Measurements from ENCODE around the gene MAN2A1. TPM values are rescaled to one million over a fixed set of nuclear protein-coding genes. Genes with fewer than 3 reads are reported as not detected.

Gene MAN2A1
- total RNA-seq, 2 donors from 2014 or later, result 60.7 to 62.1 TPM

DNA sequence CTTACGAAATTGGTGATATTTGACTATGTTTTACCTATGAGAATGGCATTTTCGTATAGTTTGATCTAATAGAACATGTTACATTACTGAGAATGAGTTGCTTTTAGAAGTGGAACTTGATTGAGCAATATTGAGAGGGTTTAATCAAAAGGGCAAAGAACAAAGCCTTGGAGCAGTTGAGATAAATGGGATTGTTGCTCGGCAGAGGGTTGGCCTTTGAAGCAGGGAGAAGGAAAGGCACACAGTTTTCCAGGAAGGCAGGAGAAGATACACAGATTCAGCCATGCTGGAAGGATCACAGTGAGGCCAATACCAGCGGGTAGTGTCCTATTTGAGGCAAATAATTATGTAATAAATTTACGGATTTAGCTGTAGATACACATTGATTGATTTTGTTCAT lies 19.5 kb downstream of the MAN2A1 start:
- H3K27ac Mint-ChIP-seq, result peak overlapping the region; percentile 49
- H3K4me1 Mint-ChIP-seq, result peaks cover 25% of the 10 kb centered on the region
- peaks cover 2% of the 10 kb centered on the region for H3K4me1 ChIP-seq (ENCODE audit: control insufficient read depth, insufficient read depth, low read length)
- no peaks in the 10 kb centered on the region for H3K27me3 ChIP-seq (ENCODE audit: control insufficient read depth, insufficient read depth, low read length, poor library complexity, severe bottlenecking)
- no peak overlapping the region for H3K4me3 ChIP-seq (ENCODE audit: low read length)
- H3K27me3 Mint-ChIP-seq (ENCODE audit: insufficient read depth), result no peaks in the 10 kb centered on the region
- TF ChIP-seq, protein P1, sequence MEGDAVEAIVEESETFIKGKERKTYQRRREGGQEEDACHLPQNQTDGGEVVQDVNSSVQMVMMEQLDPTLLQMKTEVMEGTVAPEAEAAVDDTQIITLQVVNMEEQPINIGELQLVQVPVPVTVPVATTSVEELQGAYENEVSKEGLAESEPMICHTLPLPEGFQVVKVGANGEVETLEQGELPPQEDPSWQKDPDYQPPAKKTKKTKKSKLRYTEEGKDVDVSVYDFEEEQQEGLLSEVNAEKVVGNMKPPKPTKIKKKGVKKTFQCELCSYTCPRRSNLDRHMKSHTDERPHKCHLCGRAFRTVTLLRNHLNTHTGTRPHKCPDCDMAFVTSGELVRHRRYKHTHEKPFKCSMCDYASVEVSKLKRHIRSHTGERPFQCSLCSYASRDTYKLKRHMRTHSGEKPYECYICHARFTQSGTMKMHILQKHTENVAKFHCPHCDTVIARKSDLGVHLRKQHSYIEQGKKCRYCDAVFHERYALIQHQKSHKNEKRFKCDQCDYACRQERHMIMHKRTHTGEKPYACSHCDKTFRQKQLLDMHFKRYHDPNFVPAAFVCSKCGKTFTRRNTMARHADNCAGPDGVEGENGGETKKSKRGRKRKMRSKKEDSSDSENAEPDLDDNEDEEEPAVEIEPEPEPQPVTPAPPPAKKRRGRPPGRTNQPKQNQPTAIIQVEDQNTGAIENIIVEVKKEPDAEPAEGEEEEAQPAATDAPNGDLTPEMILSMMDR (conservative IDR thresholded peaks at IDR 0.05), result no peak
- H3K9me3 Mint-ChIP-seq, result no peaks in the 10 kb centered on the region
- no peaks in the 10 kb centered on the region for H3K9me3 ChIP-seq (ENCODE audit: control insufficient read depth, low read length)
- no peak for DNase-seq
- 88 to 94% methylated on average over 5 of the region's 5 CpGs for WGBS, 2 experiments (ENCODE audit: insufficient coverage in 1 of 2, insufficient read length in 1 of 2)
- H3K4me3 Mint-ChIP-seq, result no peak overlapping the region
- H3K36me3 Mint-ChIP-seq (ENCODE audit: low read depth), result no peaks in the 10 kb centered on the region
- H3K9ac ChIP-seq (ENCODE audit: extremely low read depth, low read length, poor library complexity, severe bottlenecking), result no peak overlapping the region
- H3K36me3 ChIP-seq (ENCODE audit: control insufficient read depth, insufficient read depth, low read length), result no peaks in the 10 kb centered on the region
- no peak overlapping the region for H3K27ac ChIP-seq (ENCODE audit: low read depth, low read length)

DNA sequence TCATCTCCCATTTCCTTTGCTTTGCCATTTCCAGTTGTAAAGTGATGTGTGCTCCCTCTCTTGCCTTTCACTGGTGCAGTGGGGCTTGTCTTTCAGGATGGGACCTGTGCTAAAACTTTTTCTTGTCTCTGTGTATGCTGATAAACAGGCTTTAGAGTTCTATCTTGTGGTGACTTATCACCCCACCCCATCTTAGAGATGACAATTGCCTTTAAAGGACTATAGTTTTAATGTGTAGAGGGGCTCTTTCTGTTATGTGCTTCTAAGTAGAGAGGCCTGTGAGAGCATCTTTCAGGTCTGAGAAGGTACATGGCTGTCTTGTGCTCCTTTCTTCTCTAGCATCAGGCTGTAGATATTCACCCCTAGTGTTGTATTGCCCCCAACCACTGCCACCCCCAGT lies 21.9 kb downstream of the MAN2A1 start:
- Mint-ChIP-seq H3K4me3 (no peak overlapping the region), H3K27ac (no peak overlapping the region), H3K9me3 (no peaks in the 10 kb centered on the region), H3K36me3 (ENCODE audit: low read depth) (peaks cover 2% of the 10 kb centered on the region), H3K27me3 (ENCODE audit: insufficient read depth) (no peaks in the 10 kb centered on the region), H3K4me1 (peaks cover 26% of the 10 kb centered on the region)
- peaks cover 2% of the 10 kb centered on the region for H3K4me1 ChIP-seq (ENCODE audit: control insufficient read depth, insufficient read depth, low read length)
- no peaks in the 10 kb centered on the region for H3K27me3 ChIP-seq (ENCODE audit: control insufficient read depth, insufficient read depth, low read length, poor library complexity, severe bottlenecking)
- no peaks in the 10 kb centered on the region for H3K9me3 ChIP-seq (ENCODE audit: control insufficient read depth, low read length)
- H3K27ac ChIP-seq (ENCODE audit: low read depth, low read length), result no peak overlapping the region
- TF ChIP-seq, protein P1 (conservative IDR thresholded peaks at IDR 0.05), result no peak
- H3K36me3 ChIP-seq (ENCODE audit: control insufficient read depth, insufficient read depth, low read length), result peaks cover 7% of the 10 kb centered on the region
- no peak overlapping the region for H3K9ac ChIP-seq (ENCODE audit: extremely low read depth, low read length, poor library complexity, severe bottlenecking)
- no peak overlapping the region for H3K4me3 ChIP-seq (ENCODE audit: low read length)
- DNase-seq, result no peak

DNA sequence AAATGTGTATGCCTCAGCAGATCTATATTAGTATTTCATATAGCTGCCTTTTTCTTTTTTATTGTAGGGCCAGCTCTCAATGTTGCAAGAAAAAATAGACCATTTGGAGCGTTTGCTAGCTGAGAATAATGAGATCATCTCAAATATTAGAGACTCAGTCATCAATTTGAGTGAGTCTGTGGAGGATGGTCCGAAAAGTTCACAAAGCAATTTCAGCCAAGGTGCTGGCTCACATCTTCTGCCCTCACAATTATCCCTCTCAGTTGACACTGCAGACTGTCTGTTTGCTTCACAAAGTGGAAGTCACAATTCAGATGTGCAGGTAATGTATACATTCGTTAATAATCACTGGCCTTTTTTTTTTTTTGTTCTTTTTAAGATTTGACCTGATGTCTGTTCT lies 23.7 kb downstream of the MAN2A1 start:
- no peaks in the 10 kb centered on the region for H3K9me3 Mint-ChIP-seq
- WGBS, 2 experiments (ENCODE audit: insufficient coverage in 1 of 2, insufficient read length in 1 of 2), result 79 to 100% methylated on average over 2 to 3 of the region's 3 CpGs
- H3K27ac ChIP-seq (ENCODE audit: low read depth, low read length), result no peak overlapping the region

More for the DNA sequence above, 23.7 kb downstream of the MAN2A1 start:
- Mint-ChIP-seq H3K27me3 (ENCODE audit: insufficient read depth) (no peaks in the 10 kb centered on the region), H3K27ac (no peak overlapping the region), H3K4me3 (no peak overlapping the region), H3K4me1 (peaks cover 18% of the 10 kb centered on the region), H3K36me3 (ENCODE audit: low read depth) (peaks cover 15% of the 10 kb centered on the region)
- Histone ChIP-seq H3K9ac (ENCODE audit: extremely low read depth, low read length, poor library complexity, severe bottlenecking) (no peak overlapping the region), H3K4me3 (ENCODE audit: low read length) (no peak overlapping the region), H3K4me1 (ENCODE audit: control insufficient read depth, insufficient read depth, low read length) (peaks cover 2% of the 10 kb centered on the region), H3K36me3 (ENCODE audit: control insufficient read depth, insufficient read depth, low read length) (peaks cover 20% of the 10 kb centered on the region), H3K9me3 (ENCODE audit: control insufficient read depth, low read length) (no peaks in the 10 kb centered on the region), H3K27me3 (ENCODE audit: control insufficient read depth, insufficient read depth, low read length, poor library complexity, severe bottlenecking) (no peaks in the 10 kb centered on the region)
- TF ChIP-seq, protein P1 (conservative IDR thresholded peaks at IDR 0.05), result no peak
- no peak for DNase-seq
